Panc1 (cell line): ENCODE data around the gene USP30. TPM values are rescaled to one million over a fixed set of nuclear protein-coding genes. Genes with fewer than 3 reads are reported as not detected.

Source experiments
- ATAC-seq: fragments of 200-7000 bp; cut with Tn5 transposase; 2 replicates; pipeline ENCODE4 v1.9.1; 2020; ENCODE audit warnings: mild to moderate bottlenecking, moderate library complexity
- BruUV-seq: library from RNA; stranded (reverse); fragments of 400-500 nt; replicated peaks from 2 replicates; lab custom pipeline; 2021; lab: Mats Ljungman, UMichigan
- CTCF ChIA-PET: fragments of 300-600 bp; sonication (Branson Sonifier 250); formaldehyde crosslinking; loops from one replicate; lab custom pipeline; 2022; ENCODE audit warnings: antibody characterized with exemption; lab: Charles Lee
- POLR2A ChIA-PET: fragments of 300-600 bp; sonication (Branson Sonifier 250); formaldehyde crosslinking; loops from one replicate; lab custom pipeline; 2022; ENCODE audit warnings: antibody characterized with exemption; lab: Charles Lee
- DNase-seq: peaks from one replicate; pipeline ENCODE4 v3.0.0-alpha.2; 2010; ENCODE audit warnings: low read depth, low spot score
- H3K27ac ChIP-seq: 2 replicates; pipeline ENCODE4 v1.5.1; 2011; ENCODE audit warnings: mild to moderate bottlenecking, low read length, inconsistent platforms
- H3K27me3 ChIP-seq: fragments of 200-500 bp; sonication (Bioruptor generic); 2 replicates; pipeline ENCODE4 v1.6.0; 2014; ENCODE audit warnings: low read length, inconsistent platforms; ENCODE audit not compliant: control insufficient read depth, insufficient read depth
- H3K36me3 ChIP-seq: fragments of 200-500 bp; sonication (Bioruptor generic); 2 replicates; pipeline ENCODE4 v1.5.1; 2014; ENCODE audit warnings: inconsistent platforms, mild to moderate bottlenecking, low read length, moderate library complexity; ENCODE audit not compliant: control insufficient read depth, insufficient read depth
- H3K4me1 ChIP-seq: 2 replicates; pipeline ENCODE4 v1.5.1; 2011; ENCODE audit warnings: inconsistent platforms, mild to moderate bottlenecking, low read length, moderate library complexity; ENCODE audit not compliant: control insufficient read depth, insufficient read depth
- H3K4me3 ChIP-seq, 2 experiments: 2 replicates each; pipeline ENCODE4 v1.5.1; 2011 to 2012; ENCODE audit warnings: low read depth in 2 of 2, low read length in 2 of 2, mild to moderate bottlenecking in 2 of 2, inconsistent platforms in 1 of 2, moderate library complexity in 1 of 2
- H3K9me3 ChIP-seq: fragments of 200-500 bp; sonication (Bioruptor generic); 2 replicates; pipeline ENCODE4 v1.5.1; 2014; ENCODE audit warnings: low read depth, mild to moderate bottlenecking, inconsistent platforms, low read length, moderate library complexity; ENCODE audit not compliant: control insufficient read depth, insufficient read depth
- POLR2AphosphoS5 ChIP-seq: IDR thresholded peaks from 2 replicates; pipeline ENCODE4 v1.6.1; 2012; ENCODE audit warnings: mild to moderate bottlenecking, low read depth, low read length, moderate library complexity
- SIN3A ChIP-seq: IDR thresholded peaks from 2 replicates; pipeline ENCODE4 v1.6.1; 2012; ENCODE audit warnings: low read depth, mild to moderate bottlenecking, low read length, moderate library complexity, borderline replicate concordance; ENCODE audit not compliant: insufficient read depth
- TCF7L2 ChIP-seq: IDR thresholded peaks from 2 replicates; pipeline ENCODE4 v1.6.1; 2011; ENCODE audit warnings: mild to moderate bottlenecking, low read depth, low read length, inconsistent platforms
- in situ Hi-C: cut with HindIII; loops from 2 replicates; pipeline ENCODE4 v1.10.0; 2016; ENCODE audit warnings: low sequenced_read_pairs, low pct_unique_long_range_greater_than_20kb
- intact Hi-C: fragments of 100-400 bp; cut with micrococcal nuclease; formaldehyde crosslinking; loops from one replicate; pipeline ENCODE4 v1.10.0; 2022; ENCODE audit not compliant: unreplicated experiment
- total RNA-seq: library from RNA; stranded (reverse); gene quantifications from one replicate; pipeline ENCODE4 v1.2.1, GENCODE V29; 2021; ENCODE audit not compliant: unreplicated experiment
- TF ChIP-seq, protein P1 (sequence below), 2 experiments: IDR thresholded peaks; 2 replicates each; pipeline ENCODE4 v1.6.1; 2011 to 2012; ENCODE audit warnings: low read depth in 2 of 2, control low read depth in 1 of 2, low read length in 1 of 2, mild to moderate bottlenecking in 1 of 2, moderate library complexity in 1 of 2; ENCODE audit not compliant: insufficient read depth in 1 of 2
- TF ChIP-seq, protein P2 (sequence below): fragments of 450-650 bp; IDR thresholded peaks from 2 replicates; pipeline ENCODE4 v1.5.1; 2017; ENCODE audit warnings: mild to moderate bottlenecking

USP30 gene
- total RNA-seq, 1 experiment from 2014 or later = 5.7 TPM

DNA sequence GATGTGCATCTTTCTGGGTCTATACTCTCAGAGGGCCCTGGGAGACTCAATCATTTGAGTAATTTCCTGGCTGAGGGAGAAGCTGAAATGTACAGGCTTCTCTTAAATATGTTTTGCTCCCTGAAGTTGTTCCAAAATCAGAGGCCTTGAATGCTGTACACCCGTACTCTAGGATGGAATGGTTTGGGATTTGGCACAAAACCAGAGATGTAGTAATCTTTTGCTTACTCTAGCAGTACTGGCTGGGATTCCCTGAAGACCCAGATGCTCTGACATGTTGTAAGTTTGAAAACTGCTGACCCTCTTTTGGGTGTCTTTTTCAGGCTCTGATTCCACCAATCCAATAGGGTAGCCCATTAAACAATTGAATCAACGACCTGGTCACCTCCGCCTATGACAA, 74.4 kb downstream of the USP30 start:
- Histone ChIP-seq H3K9me3 (no peaks in the 10 kb centered on the region), H3K4me1 (peaks cover 4% of the 10 kb centered on the region; the same call in 1 of the 2 replicates), H3K4me3 (no peak overlapping the region), H3K27ac (no peak overlapping the region), H3K27me3 (no peaks in the 10 kb centered on the region), H3K36me3 (no peaks in the 10 kb centered on the region)
- no TSS peak for BruUV-seq
- intact Hi-C loops (no loop called here), in situ Hi-C loops (no loop called here)
- POLR2A ChIA-PET = no interaction called here
- ATAC-seq = no peak
- CTCF ChIA-PET = no interaction called here
- DNase-seq = no peak
- TF ChIP-seq POLR2AphosphoS5 = no peak
- TF ChIP-seq, protein P1, sequence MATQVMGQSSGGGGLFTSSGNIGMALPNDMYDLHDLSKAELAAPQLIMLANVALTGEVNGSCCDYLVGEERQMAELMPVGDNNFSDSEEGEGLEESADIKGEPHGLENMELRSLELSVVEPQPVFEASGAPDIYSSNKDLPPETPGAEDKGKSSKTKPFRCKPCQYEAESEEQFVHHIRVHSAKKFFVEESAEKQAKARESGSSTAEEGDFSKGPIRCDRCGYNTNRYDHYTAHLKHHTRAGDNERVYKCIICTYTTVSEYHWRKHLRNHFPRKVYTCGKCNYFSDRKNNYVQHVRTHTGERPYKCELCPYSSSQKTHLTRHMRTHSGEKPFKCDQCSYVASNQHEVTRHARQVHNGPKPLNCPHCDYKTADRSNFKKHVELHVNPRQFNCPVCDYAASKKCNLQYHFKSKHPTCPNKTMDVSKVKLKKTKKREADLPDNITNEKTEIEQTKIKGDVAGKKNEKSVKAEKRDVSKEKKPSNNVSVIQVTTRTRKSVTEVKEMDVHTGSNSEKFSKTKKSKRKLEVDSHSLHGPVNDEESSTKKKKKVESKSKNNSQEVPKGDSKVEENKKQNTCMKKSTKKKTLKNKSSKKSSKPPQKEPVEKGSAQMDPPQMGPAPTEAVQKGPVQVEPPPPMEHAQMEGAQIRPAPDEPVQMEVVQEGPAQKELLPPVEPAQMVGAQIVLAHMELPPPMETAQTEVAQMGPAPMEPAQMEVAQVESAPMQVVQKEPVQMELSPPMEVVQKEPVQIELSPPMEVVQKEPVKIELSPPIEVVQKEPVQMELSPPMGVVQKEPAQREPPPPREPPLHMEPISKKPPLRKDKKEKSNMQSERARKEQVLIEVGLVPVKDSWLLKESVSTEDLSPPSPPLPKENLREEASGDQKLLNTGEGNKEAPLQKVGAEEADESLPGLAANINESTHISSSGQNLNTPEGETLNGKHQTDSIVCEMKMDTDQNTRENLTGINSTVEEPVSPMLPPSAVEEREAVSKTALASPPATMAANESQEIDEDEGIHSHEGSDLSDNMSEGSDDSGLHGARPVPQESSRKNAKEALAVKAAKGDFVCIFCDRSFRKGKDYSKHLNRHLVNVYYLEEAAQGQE (IDR thresholded peaks at IDR 0.05; ENCODE audit: insufficient read depth in 1 of 2, low read depth in 2 of 2, low read length in 1 of 2) = no peak
- TF ChIP-seq TCF7L2 = no peak
- TF ChIP-seq, protein P2, sequence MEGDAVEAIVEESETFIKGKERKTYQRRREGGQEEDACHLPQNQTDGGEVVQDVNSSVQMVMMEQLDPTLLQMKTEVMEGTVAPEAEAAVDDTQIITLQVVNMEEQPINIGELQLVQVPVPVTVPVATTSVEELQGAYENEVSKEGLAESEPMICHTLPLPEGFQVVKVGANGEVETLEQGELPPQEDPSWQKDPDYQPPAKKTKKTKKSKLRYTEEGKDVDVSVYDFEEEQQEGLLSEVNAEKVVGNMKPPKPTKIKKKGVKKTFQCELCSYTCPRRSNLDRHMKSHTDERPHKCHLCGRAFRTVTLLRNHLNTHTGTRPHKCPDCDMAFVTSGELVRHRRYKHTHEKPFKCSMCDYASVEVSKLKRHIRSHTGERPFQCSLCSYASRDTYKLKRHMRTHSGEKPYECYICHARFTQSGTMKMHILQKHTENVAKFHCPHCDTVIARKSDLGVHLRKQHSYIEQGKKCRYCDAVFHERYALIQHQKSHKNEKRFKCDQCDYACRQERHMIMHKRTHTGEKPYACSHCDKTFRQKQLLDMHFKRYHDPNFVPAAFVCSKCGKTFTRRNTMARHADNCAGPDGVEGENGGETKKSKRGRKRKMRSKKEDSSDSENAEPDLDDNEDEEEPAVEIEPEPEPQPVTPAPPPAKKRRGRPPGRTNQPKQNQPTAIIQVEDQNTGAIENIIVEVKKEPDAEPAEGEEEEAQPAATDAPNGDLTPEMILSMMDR = no peak
- no peak for TF ChIP-seq SIN3A

DNA sequence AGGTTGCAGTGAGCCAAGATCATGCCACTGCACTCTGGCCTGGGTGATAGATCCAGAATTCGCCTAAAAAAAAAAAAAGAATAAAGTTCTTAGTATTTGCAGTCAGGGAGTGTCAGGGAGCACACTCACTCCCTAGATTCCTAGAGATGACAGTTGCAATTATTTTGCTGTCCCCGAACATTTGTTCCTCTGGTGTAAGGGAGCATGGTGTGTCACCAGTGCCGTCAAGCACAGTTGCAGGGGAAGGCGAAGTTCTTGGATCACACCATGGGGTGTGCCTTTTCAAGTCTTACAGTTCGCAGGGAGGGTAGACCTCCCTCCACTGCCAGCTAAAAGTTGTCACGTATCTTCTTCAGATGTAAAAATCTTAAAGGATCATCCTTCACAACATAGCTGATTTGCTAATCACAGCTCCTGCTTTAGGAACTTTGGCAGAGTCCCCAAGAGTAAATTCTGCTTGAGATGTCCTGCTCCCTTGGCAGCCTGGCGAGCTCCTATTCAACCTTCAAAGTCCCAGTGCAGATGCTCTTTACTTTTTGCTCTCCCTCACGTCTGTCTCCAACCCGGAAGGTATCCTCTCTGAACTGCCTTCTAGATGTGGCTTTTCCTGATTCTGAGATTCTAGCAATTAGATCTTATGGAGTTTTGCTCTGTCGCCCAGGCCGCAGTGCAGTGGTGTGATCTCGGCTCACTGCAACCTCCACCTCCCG, 75.3 kb downstream of the USP30 start:
- POLR2A ChIA-PET = no interaction called here
- no peaks in the 10 kb centered on the region for H3K27me3 ChIP-seq
- no peaks in the 10 kb centered on the region for H3K36me3 ChIP-seq
- no peak for ATAC-seq
- H3K9me3 ChIP-seq = no peaks in the 10 kb centered on the region
- H3K4me1 ChIP-seq = peaks cover 4% of the 10 kb centered on the region; the same call in 1 of the 2 replicates
- CTCF ChIA-PET = no interaction called here
- no peak for DNase-seq
- no peak overlapping the region for H3K4me3 ChIP-seq
- in situ Hi-C loops = no loop called here
- no TSS peak for BruUV-seq
- TF ChIP-seq, protein P2 = no peak
- TF ChIP-seq TCF7L2 (no peak), SIN3A (no peak), POLR2AphosphoS5 (no peak)
- TF ChIP-seq, protein P1 (IDR thresholded peaks at IDR 0.05; ENCODE audit: insufficient read depth in 1 of 2, low read depth in 2 of 2, low read length in 1 of 2) = no peak
- intact Hi-C loops = no loop called here
- no peak overlapping the region for H3K27ac ChIP-seq
